ENCODE measurements around the gene PRPF8. TPM values are rescaled to one million over a fixed set of nuclear protein-coding genes. Genes with fewer than 3 reads are reported as not detected.

Gene PRPF8
- total RNA-seq: 100 to 1,000 TPM; 298 to 375 TPM
- polyA plus RNA-seq (2013, experiment 1 of 2): 230 TPM
- polyA plus RNA-seq (2013, experiment 2 of 2): 223 TPM
- long read RNA-seq, experiment 1, full-length matches to known transcripts: 8 of 96 reads
- long read RNA-seq, experiment 1, partial matches to known transcripts: 69 of 96 reads
- long read RNA-seq, experiment 1, other reads (novel, unspliced or antisense): 19 of 96 reads
- long read RNA-seq, experiment 2, full-length matches to known transcripts: 112 of 231 reads
- long read RNA-seq, experiment 2, partial matches to known transcripts: 98 of 231 reads
- long read RNA-seq, experiment 2, other reads (novel, unspliced or antisense): 21 of 231 reads
- long read RNA-seq, experiment 3, full-length matches to known transcripts: 35 of 168 reads
- long read RNA-seq, experiment 3, partial matches to known transcripts: 129 of 168 reads
- long read RNA-seq, experiment 3, other reads (novel, unspliced or antisense): 4 of 168 reads
- long read RNA-seq, experiment 4, partial matches to known transcripts: 1 of 3 reads
- long read RNA-seq, experiment 4, other reads (novel, unspliced or antisense): 1 of 3 reads

DNA sequence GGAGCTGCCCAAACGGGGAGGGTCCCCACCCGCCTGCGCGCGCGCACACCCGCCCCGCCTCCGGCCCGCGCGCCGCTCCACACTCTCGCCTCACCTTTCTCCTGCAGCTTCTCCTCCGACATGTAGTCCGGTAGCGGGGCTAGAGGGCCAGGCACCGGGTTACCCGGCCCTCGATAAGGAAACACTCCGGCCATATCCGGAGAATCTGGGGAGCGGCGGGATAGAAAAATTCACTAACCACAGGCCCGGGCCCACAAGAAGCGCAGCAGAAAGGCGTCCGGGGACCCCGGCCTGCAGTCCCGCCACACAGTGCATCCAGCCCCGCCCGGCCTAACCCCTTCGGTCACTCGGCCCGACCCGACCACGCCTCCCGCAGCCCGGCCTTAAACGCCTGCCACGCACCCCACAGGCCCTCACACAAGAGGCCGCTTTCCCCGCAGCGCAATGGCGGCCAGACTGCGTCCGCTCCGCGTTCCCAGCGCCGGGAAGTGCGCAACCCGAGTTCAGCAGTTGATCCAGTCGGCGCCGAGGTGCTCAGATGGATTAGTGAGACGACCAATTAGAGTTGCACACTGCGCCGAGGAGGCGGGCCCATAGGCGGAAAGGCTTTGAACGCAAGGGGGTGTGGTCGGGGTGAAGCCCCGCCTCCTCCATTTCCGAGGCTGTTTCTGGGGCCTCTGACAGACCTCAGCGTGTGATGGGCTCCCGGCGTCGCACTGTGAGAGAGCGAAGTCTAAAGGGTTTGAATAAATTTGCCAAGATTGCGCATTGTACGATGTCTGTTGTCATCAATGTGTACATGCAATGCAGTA, at the start of gene PRPF8:
PRPF8 (minus strand) TSS at position 490 of the 812 bp plus-strand sequence; CDS start at position 194, 296 bp downstream.
- peak within 1 kb of the TSS; percentile 97 for H3K4me3 Mint-ChIP-seq
- WGBS, 2 experiments (ENCODE audit: insufficient coverage in 1 of 2, insufficient read length in 1 of 2): 0 to 1% methylated on average over 10 to 72 of the region's 72 CpGs
- peaks cover 5% of the 10 kb centered on the region for H3K9me3 Mint-ChIP-seq
- no peaks in the 10 kb centered on the region for H3K9me3 ChIP-seq (ENCODE audit: control insufficient read depth, low read length)
- H3K9ac ChIP-seq (ENCODE audit: extremely low read depth, low read length, poor library complexity, severe bottlenecking): peak within 1 kb of the TSS; percentile 72
- TF ChIP-seq, protein P1, sequence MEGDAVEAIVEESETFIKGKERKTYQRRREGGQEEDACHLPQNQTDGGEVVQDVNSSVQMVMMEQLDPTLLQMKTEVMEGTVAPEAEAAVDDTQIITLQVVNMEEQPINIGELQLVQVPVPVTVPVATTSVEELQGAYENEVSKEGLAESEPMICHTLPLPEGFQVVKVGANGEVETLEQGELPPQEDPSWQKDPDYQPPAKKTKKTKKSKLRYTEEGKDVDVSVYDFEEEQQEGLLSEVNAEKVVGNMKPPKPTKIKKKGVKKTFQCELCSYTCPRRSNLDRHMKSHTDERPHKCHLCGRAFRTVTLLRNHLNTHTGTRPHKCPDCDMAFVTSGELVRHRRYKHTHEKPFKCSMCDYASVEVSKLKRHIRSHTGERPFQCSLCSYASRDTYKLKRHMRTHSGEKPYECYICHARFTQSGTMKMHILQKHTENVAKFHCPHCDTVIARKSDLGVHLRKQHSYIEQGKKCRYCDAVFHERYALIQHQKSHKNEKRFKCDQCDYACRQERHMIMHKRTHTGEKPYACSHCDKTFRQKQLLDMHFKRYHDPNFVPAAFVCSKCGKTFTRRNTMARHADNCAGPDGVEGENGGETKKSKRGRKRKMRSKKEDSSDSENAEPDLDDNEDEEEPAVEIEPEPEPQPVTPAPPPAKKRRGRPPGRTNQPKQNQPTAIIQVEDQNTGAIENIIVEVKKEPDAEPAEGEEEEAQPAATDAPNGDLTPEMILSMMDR (conservative IDR thresholded peaks at IDR 0.05): no peak
- H3K27ac ChIP-seq (ENCODE audit: low read depth, low read length): peak within 1 kb of the TSS; percentile 81
- no peaks in the 10 kb centered on the region for H3K4me1 ChIP-seq (ENCODE audit: control insufficient read depth, insufficient read depth, low read length)
- H3K27ac Mint-ChIP-seq: peak within 1 kb of the TSS; percentile 96
- H3K27me3 Mint-ChIP-seq (ENCODE audit: insufficient read depth): no peaks in the 10 kb centered on the region
- peak; percentile 100 for DNase-seq
- H3K36me3 Mint-ChIP-seq (ENCODE audit: low read depth): peaks cover 45% of the 10 kb centered on the region
- peaks cover 40% of the 10 kb centered on the region for H3K36me3 ChIP-seq (ENCODE audit: control insufficient read depth, insufficient read depth, low read length)
- peak within 1 kb of the TSS; percentile 92 for H3K4me3 ChIP-seq (ENCODE audit: low read length)
- H3K27me3 ChIP-seq (ENCODE audit: control insufficient read depth, insufficient read depth, low read length, poor library complexity, severe bottlenecking): no peaks in the 10 kb centered on the region
- peaks cover 10% of the 10 kb centered on the region for H3K4me1 Mint-ChIP-seq

DNA sequence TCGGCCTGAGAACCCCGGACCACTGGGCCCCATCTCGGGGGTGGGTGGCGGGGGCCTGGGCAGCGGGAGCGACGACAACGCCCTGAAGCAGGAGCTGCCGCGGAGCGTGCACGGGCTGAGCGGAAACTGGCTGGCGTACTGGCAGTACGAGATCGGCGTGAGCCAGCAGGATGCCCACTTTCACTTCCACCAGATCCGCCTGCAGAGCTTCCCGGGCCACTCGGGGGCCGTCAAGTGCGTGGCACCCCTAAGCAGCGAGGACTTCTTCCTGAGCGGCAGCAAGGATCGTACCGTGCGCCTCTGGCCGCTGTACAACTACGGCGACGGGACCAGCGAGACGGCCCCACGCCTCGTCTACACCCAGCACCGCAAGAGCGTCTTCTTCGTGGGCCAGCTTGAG, 49.1 kb upstream of the PRPF8 start:
- H3K27me3 Mint-ChIP-seq (ENCODE audit: insufficient read depth): no peaks in the 10 kb centered on the region
- Histone ChIP-seq H3K27ac (ENCODE audit: low read depth, low read length) (no peak overlapping the region), H3K9ac (ENCODE audit: extremely low read depth, low read length, poor library complexity, severe bottlenecking) (no peak overlapping the region), H3K4me3 (ENCODE audit: low read length) (no peak overlapping the region), H3K27me3 (ENCODE audit: control insufficient read depth, insufficient read depth, low read length, poor library complexity, severe bottlenecking) (no peaks in the 10 kb centered on the region), H3K9me3 (ENCODE audit: control insufficient read depth, low read length) (no peaks in the 10 kb centered on the region), H3K36me3 (ENCODE audit: control insufficient read depth, insufficient read depth, low read length) (peaks cover 4% of the 10 kb centered on the region), H3K4me1 (ENCODE audit: control insufficient read depth, insufficient read depth, low read length) (no peaks in the 10 kb centered on the region)
- TF ChIP-seq, protein P1 (conservative IDR thresholded peaks at IDR 0.05): no peak
- peaks cover 32% of the 10 kb centered on the region for H3K36me3 Mint-ChIP-seq (ENCODE audit: low read depth)
- H3K4me1 Mint-ChIP-seq: peaks cover 4% of the 10 kb centered on the region
- no peak overlapping the region for H3K27ac Mint-ChIP-seq
- H3K9me3 Mint-ChIP-seq: peaks cover 8% of the 10 kb centered on the region
- 97 to 98% methylated on average over 30 to 38 of the region's 38 CpGs for WGBS, 2 experiments (ENCODE audit: insufficient coverage in 1 of 2, insufficient read length in 1 of 2)
- no peak overlapping the region for H3K4me3 Mint-ChIP-seq
- DNase-seq: no peak

DNA sequence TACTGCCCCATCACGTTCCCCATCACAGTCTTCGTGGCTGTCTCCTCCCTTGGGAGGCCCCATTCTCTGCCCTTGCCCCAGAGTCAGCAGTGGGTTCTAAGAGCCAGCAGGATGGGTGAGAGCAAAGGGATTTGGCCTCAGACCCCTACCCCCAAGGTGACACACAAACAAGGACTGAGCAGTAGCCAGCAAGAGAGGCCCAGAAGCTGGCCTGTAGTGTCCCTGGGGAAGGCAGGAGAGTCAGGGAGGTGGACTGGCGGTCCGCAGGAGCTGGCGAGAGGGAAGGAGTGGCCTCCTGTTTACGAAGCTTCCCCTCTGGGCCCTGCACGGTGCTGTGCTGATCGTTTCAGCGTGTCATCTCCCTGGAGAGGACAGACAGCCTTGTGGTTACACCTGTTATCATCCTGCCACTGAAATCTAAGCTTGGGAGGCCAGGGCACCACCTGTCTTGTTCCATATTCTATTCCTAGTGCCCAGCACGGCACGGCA, 48.2 kb upstream of the PRPF8 start:
- Histone ChIP-seq H3K4me1 (ENCODE audit: control insufficient read depth, insufficient read depth, low read length) (no peaks in the 10 kb centered on the region), H3K4me3 (ENCODE audit: low read length) (no peak overlapping the region), H3K9ac (ENCODE audit: extremely low read depth, low read length, poor library complexity, severe bottlenecking) (no peak overlapping the region), H3K36me3 (ENCODE audit: control insufficient read depth, insufficient read depth, low read length) (no peaks in the 10 kb centered on the region), H3K27me3 (ENCODE audit: control insufficient read depth, insufficient read depth, low read length, poor library complexity, severe bottlenecking) (no peaks in the 10 kb centered on the region), H3K9me3 (ENCODE audit: control insufficient read depth, low read length) (no peaks in the 10 kb centered on the region), H3K27ac (ENCODE audit: low read depth, low read length) (no peak overlapping the region)
- H3K4me1 Mint-ChIP-seq: peaks cover 4% of the 10 kb centered on the region
- no peak for DNase-seq
- WGBS, 2 experiments (ENCODE audit: insufficient coverage in 1 of 2, insufficient read length in 1 of 2): 86 to 92% methylated on average over 10 to 11 of the region's 11 CpGs
- no peaks in the 10 kb centered on the region for H3K9me3 Mint-ChIP-seq
- no peaks in the 10 kb centered on the region for H3K27me3 Mint-ChIP-seq (ENCODE audit: insufficient read depth)
- no peak overlapping the region for H3K27ac Mint-ChIP-seq
- no peak overlapping the region for H3K4me3 Mint-ChIP-seq
- peaks cover 29% of the 10 kb centered on the region for H3K36me3 Mint-ChIP-seq (ENCODE audit: low read depth)
- TF ChIP-seq, protein P1 (conservative IDR thresholded peaks at IDR 0.05): no peak

Data from endodermal cell (in vitro differentiated cells).